ENCODE data around the gene EXOC3L1. TPM values are rescaled to one million over a fixed set of nuclear protein-coding genes. Genes with fewer than 3 reads are reported as not detected.

Gene EXOC3L1
- total and polyA plus RNA-seq, 3 experiments from 2014 or later, result not detected

- Mint-ChIP-seq H3K4me1 (peaks cover 21 to 41% (median 22%) of the 10 kb centered on the region in 3 donors), H3K27me3 (peaks cover 0 to 4% of the 10 kb centered on the region in 2 donors), H3K9me3 (no peaks in the 10 kb centered on the region), H3K27ac (no peak overlapping the region), H3K36me3 (no peaks in the 10 kb centered on the region), H3K4me3 (no peak overlapping the region)
- H3K27ac ChIP-seq (ENCODE audit: low read depth, low read length), result no peak overlapping the region
- H3K27me3 ChIP-seq (ENCODE audit: insufficient read depth, low read length, poor library complexity, severe bottlenecking), result no peaks in the 10 kb centered on the region
- ChIA-PET CTCF (interaction anchor here (11.3 kb wide), 1 partner anchor 23 kb away, joined by 205 read pairs; the partner anchor contains the start of genes B3GNT9, FBXL8, HSF4 and TRADD), POLR2A (interaction anchor here (0.6 kb wide), 1 partner anchor 37 kb away, joined by 4 read pairs; no protein-coding TSS in a partner anchor)
- DNase-seq, result no peak
- H3K4me1 ChIP-seq (ENCODE audit: insufficient read depth, low read length), result peaks cover 34% of the 10 kb centered on the region
- no peaks in the 10 kb centered on the region for H3K36me3 ChIP-seq (ENCODE audit: insufficient read depth, low read length)
- H3K4me3 ChIP-seq (ENCODE audit: low read length), result no peak overlapping the region
- H3K9me3 ChIP-seq (ENCODE audit: low read length), result no peaks in the 10 kb centered on the region
Measured at GRCh38 chr16:67181346-67181745, 8.6 kb downstream of the EXOC3L1 start.

GRCh38 chr16:67180166-67180565 lies 9.8 kb downstream of the EXOC3L1 start:
- ChIA-PET CTCF (interaction anchor here (11.3 kb wide), 1 partner anchor 22 kb away, joined by 205 read pairs; the partner anchor contains the start of genes B3GNT9, FBXL8, HSF4 and TRADD), POLR2A (no interaction called here)
- peaks cover 15 to 39% (median 21%) of the 10 kb centered on the region in 3 donors for H3K4me1 Mint-ChIP-seq

GRCh38 chr16:67179421-67180080 lies 10.4 kb downstream of the EXOC3L1 start:
- Histone ChIP-seq H3K4me3 (ENCODE audit: low read length) (no peak overlapping the region), H3K9me3 (ENCODE audit: low read length) (no peaks in the 10 kb centered on the region), H3K4me1 (ENCODE audit: insufficient read depth, low read length) (peaks cover 24% of the 10 kb centered on the region), H3K36me3 (ENCODE audit: insufficient read depth, low read length) (no peaks in the 10 kb centered on the region), H3K27ac (ENCODE audit: low read depth, low read length) (no peak overlapping the region), H3K27me3 (ENCODE audit: insufficient read depth, low read length, poor library complexity, severe bottlenecking) (peaks cover 2% of the 10 kb centered on the region)
- Mint-ChIP-seq H3K27ac (no peak overlapping the region), H3K9me3 (no peaks in the 10 kb centered on the region), H3K27me3 (no peaks in the 10 kb centered on the region), H3K4me3 (peak overlapping the region in 1 of 7 donors; percentile 46), H3K4me1 (peaks cover 13 to 36% (median 20%) of the 10 kb centered on the region in 3 donors), H3K36me3 (no peaks in the 10 kb centered on the region)
- ChIA-PET POLR2A (no interaction called here), CTCF (interaction anchor here (1.7 kb wide), 1 partner anchor 24 kb away, joined by 6 read pairs; no protein-coding TSS in a partner anchor)
- no peak for DNase-seq

More at GRCh38 chr16:67180166-67180565, 9.8 kb downstream of the EXOC3L1 start:
- no peaks in the 10 kb centered on the region for H3K9me3 ChIP-seq (ENCODE audit: low read length)
- Mint-ChIP-seq H3K36me3 (no peaks in the 10 kb centered on the region), H3K27ac (no peak overlapping the region), H3K4me3 (no peak overlapping the region), H3K27me3 (no peaks in the 10 kb centered on the region), H3K9me3 (no peaks in the 10 kb centered on the region)
- DNase-seq, result no peak
- H3K27me3 ChIP-seq (ENCODE audit: insufficient read depth, low read length, poor library complexity, severe bottlenecking), result no peaks in the 10 kb centered on the region
- peaks cover 26% of the 10 kb centered on the region for H3K4me1 ChIP-seq (ENCODE audit: insufficient read depth, low read length)
- no peak overlapping the region for H3K27ac ChIP-seq (ENCODE audit: low read depth, low read length)
- H3K4me3 ChIP-seq (ENCODE audit: low read length), result no peak overlapping the region
- no peaks in the 10 kb centered on the region for H3K36me3 ChIP-seq (ENCODE audit: insufficient read depth, low read length)

GRCh38 chr16:67177743-67178699 lies 11.9 kb downstream of the EXOC3L1 start:
- Mint-ChIP-seq H3K4me3 (peak overlapping the region; percentile 64 to 75 (median 71)), H3K27ac (peak overlapping the region in 3 of 8 donors; percentile 31 to 88 (median 54)), H3K4me1 (peaks cover 24 to 46% (median 31%) of the 10 kb centered on the region in 3 donors), H3K36me3 (no peaks in the 10 kb centered on the region), H3K9me3 (no peaks in the 10 kb centered on the region), H3K27me3 (no peaks in the 10 kb centered on the region)
- H3K36me3 ChIP-seq (ENCODE audit: insufficient read depth, low read length), result no peaks in the 10 kb centered on the region
- DNase-seq, result peak; percentile 43 to 75 (median 49)
- CTCF ChIA-PET, result interaction anchor here (1.0 to 3.1 kb wide), 4 partner anchors 7 to 23 kb away, joined by 3 to 18 read pairs (median 4); partner anchors contain the start of gene MATCAP1
- peaks cover 32% of the 10 kb centered on the region for H3K4me1 ChIP-seq (ENCODE audit: insufficient read depth, low read length)
- H3K27ac ChIP-seq (ENCODE audit: low read depth, low read length), result no peak overlapping the region
- H3K27me3 ChIP-seq (ENCODE audit: insufficient read depth, low read length, poor library complexity, severe bottlenecking), result peaks cover 6% of the 10 kb centered on the region
- no peaks in the 10 kb centered on the region for H3K9me3 ChIP-seq (ENCODE audit: low read length)
- H3K4me3 ChIP-seq (ENCODE audit: low read length), result peak overlapping the region; percentile 39
- POLR2A ChIA-PET, result no interaction called here

- no peak overlapping the region for H3K4me3 ChIP-seq (ENCODE audit: low read length)
- Mint-ChIP-seq H3K36me3 (no peaks in the 10 kb centered on the region), H3K9me3 (no peaks in the 10 kb centered on the region), H3K27ac (peak overlapping the region in 2 of 8 donors; percentile 36 to 51), H3K27me3 (peaks cover 0 to 2% of the 10 kb centered on the region in 2 donors), H3K4me3 (peak overlapping the region in 3 of 7 donors; percentile 4 to 73 (median 47)), H3K4me1 (peaks cover 28 to 50% (median 35%) of the 10 kb centered on the region in 3 donors)
- peaks cover 6% of the 10 kb centered on the region for H3K27me3 ChIP-seq (ENCODE audit: insufficient read depth, low read length, poor library complexity, severe bottlenecking)
- ChIA-PET CTCF (interaction anchor here (1.2 to 4.8 kb wide), 7 partner anchors 8 to 222 kb away, joined by 3 to 30 read pairs (median 10); partner anchors contain the start of genes HSF4 and MATCAP1), POLR2A (interaction anchor here (1.1 kb wide), 1 partner anchor 67 kb away, joined by 4 read pairs; no protein-coding TSS in a partner anchor)
- H3K9me3 ChIP-seq (ENCODE audit: low read length), result no peaks in the 10 kb centered on the region
- no peak overlapping the region for H3K27ac ChIP-seq (ENCODE audit: low read depth, low read length)
- no peaks in the 10 kb centered on the region for H3K36me3 ChIP-seq (ENCODE audit: insufficient read depth, low read length)
- H3K4me1 ChIP-seq (ENCODE audit: insufficient read depth, low read length), result peaks cover 29% of the 10 kb centered on the region
- DNase-seq, result no peak
Measured at GRCh38 chr16:67176662-67177061, 13.3 kb downstream of the EXOC3L1 start.

- peaks cover 43 to 66% (median 45%) of the 10 kb centered on the region in 3 donors for H3K4me1 Mint-ChIP-seq
- POLR2A ChIA-PET, result interaction anchor here (0.6 to 1.2 kb wide), 5 partner anchors 8 to 36 kb away, joined by 3 to 6 read pairs (median 5); partner anchors contain the start of gene HSF4
Measured at GRCh38 chr16:67174706-67175231, 15.2 kb downstream of the EXOC3L1 start.

More at GRCh38 chr16:67174706-67175231, 15.2 kb downstream of the EXOC3L1 start:
- Histone ChIP-seq H3K27me3 (ENCODE audit: insufficient read depth, low read length, poor library complexity, severe bottlenecking) (peaks cover 17% of the 10 kb centered on the region), H3K27ac (ENCODE audit: low read depth, low read length) (no peak overlapping the region), H3K4me1 (ENCODE audit: insufficient read depth, low read length) (peaks cover 34% of the 10 kb centered on the region), H3K36me3 (ENCODE audit: insufficient read depth, low read length) (no peaks in the 10 kb centered on the region), H3K9me3 (ENCODE audit: low read length) (no peaks in the 10 kb centered on the region), H3K4me3 (ENCODE audit: low read length) (peak overlapping the region; percentile 58)
- CTCF ChIA-PET, result interaction anchor here (1.3 to 4.8 kb wide), 9 partner anchors 10 to 196 kb away, joined by 4 to 30 read pairs (median 10); partner anchors contain the start of genes HSF4, MATCAP1 and TRADD
- peak overlapping the region in 1 of 8 donors; percentile 38 for H3K27ac Mint-ChIP-seq
- H3K27me3 Mint-ChIP-seq, result peaks cover 12 to 15% of the 10 kb centered on the region in 2 donors
- H3K9me3 Mint-ChIP-seq, result no peaks in the 10 kb centered on the region
- no peak for DNase-seq
- H3K36me3 Mint-ChIP-seq, result no peaks in the 10 kb centered on the region
- H3K4me3 Mint-ChIP-seq, result peak overlapping the region in 3 of 7 donors; percentile 35 to 83 (median 46)

All from CD8-positive, alpha-beta memory T cell (primary cell).